Brain microvascular endothelial cell (primary cell): Measurements from ENCODE around the gene LDAH.

Experiments
- DNase-seq: peaks from one replicate; pipeline ENCODE4 v3.0.0-alpha.2; 2020
- H3K27ac ChIP-seq: fragments of 250-450 bp; sonication (Bioruptor Pico); 2 replicates; pipeline ENCODE4 v1.5.1; 2020; ENCODE audit warnings: mild to moderate bottlenecking, moderate library complexity
- H3K27me3 ChIP-seq: fragments of 250-450 bp; sonication (Bioruptor Pico); replicated peaks from 2 replicates; pipeline ENCODE4 v1.5.1; 2020; ENCODE audit warnings: mild to moderate bottlenecking
- H3K36me3 ChIP-seq: fragments of 250-450 bp; sonication (Bioruptor Pico); replicated peaks from 2 replicates; pipeline ENCODE4 v1.5.1; 2020; ENCODE audit warnings: mild to moderate bottlenecking
- H3K4me3 ChIP-seq: 2 replicates; pipeline ENCODE4 v1.5.1; 2011; ENCODE audit warnings: low read depth, mild to moderate bottlenecking, control low read depth, low read length, moderate library complexity
- in situ Hi-C: cut with HindIII; loops from 2 replicates; pipeline ENCODE4 v1.10.0; 2017; ENCODE audit warnings: low sequenced_read_pairs, low pct_ligation_motif_present
- TF ChIP-seq, protein P1 (sequence below): IDR thresholded peaks from 2 replicates; pipeline ENCODE4 v1.5.1; 2011; ENCODE audit warnings: low read depth, mild to moderate bottlenecking, moderate library complexity, low read length, control low read depth, inconsistent platforms; ENCODE audit errors: missing control alignments

The LDAH gene

DNA sequence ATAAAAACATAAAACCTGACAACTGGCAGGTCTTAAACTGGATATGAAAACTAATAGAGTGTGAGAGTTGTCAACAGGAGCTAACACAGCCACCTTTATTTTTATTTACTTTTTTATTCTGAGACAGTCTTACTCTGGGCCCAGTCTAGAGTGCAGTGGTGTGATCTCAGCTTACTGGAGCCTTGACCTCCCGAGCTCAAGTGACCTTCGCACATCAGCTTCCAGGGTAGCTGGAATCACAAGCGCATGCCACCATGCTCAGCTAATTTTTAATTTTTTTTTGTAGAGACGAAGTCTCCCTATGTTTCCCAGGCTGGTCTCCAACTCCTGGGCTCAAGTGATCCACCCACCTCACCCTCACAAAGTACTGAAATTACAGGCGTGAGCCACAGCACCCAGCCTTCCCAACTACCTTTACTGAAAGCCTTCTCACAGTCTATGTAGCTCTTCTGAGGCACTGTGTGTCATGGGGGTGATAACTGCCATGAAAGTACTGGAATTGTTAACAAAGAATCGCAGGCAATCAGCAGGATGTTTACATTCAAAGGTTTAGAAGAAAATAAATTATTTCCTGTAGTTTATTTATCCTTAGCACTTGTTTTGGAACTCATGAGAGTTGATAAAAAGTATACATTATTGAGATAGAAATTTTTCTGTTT lies 131.7 kb downstream of the LDAH start:
- no peaks in the 10 kb centered on the region for H3K27me3 ChIP-seq
- DNase-seq = no peak
- H3K4me3 ChIP-seq = no peak overlapping the region
- H3K27ac ChIP-seq = no peak overlapping the region
- in situ Hi-C loops = loop anchor here (25.0 kb wide), 1 partner anchor 271 kb away; no protein-coding TSS in a partner anchor
- no peaks in the 10 kb centered on the region for H3K36me3 ChIP-seq
- TF ChIP-seq, protein P1, sequence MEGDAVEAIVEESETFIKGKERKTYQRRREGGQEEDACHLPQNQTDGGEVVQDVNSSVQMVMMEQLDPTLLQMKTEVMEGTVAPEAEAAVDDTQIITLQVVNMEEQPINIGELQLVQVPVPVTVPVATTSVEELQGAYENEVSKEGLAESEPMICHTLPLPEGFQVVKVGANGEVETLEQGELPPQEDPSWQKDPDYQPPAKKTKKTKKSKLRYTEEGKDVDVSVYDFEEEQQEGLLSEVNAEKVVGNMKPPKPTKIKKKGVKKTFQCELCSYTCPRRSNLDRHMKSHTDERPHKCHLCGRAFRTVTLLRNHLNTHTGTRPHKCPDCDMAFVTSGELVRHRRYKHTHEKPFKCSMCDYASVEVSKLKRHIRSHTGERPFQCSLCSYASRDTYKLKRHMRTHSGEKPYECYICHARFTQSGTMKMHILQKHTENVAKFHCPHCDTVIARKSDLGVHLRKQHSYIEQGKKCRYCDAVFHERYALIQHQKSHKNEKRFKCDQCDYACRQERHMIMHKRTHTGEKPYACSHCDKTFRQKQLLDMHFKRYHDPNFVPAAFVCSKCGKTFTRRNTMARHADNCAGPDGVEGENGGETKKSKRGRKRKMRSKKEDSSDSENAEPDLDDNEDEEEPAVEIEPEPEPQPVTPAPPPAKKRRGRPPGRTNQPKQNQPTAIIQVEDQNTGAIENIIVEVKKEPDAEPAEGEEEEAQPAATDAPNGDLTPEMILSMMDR = no peak

DNA sequence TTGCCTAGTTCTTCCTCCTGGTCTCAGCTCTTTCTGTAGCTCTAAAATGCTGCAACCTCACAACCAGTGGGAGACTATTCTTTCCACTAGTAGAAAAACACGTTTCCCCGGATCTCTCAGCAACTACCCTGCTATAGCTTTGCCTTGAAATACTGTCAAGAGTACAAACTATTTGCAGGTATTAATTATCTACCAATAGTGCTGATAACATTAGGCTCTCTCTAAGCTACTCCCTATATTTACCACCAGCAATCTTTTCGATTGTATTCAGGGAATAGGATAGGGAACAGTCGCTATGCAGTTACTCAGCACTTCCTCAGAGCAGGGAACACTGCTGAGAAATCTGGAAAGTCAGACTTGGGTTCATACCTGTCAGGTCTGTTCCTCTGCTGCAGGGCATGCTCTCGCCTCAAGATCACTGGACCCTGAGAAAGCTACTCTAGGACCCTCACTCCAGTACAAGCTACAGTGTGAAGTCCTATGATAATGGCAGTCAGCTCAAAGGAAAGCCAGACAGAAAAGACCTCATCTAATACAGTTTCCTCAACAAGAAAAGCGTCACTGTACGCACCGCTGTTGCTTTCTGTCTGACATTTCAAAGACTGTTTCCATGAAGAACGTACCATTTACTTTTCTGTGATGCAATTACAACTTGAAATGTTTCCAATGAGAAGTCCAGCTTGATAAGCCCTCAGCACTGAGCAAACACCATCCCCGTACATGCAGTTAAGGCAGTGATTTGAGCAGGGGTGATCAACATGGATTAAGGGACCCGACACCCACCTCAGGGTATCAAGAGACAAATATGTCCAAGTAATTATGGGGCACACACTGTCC lies 133.3 kb downstream of the LDAH start:
- TF ChIP-seq, protein P1 = no peak
- Histone ChIP-seq H3K27me3 (no peaks in the 10 kb centered on the region), H3K36me3 (no peaks in the 10 kb centered on the region), H3K4me3 (no peak overlapping the region), H3K27ac (no peak overlapping the region)
- no peak for DNase-seq
- in situ Hi-C loops = loop anchor here (25.0 kb wide), 1 partner anchor 273 kb away; no protein-coding TSS in a partner anchor

DNA sequence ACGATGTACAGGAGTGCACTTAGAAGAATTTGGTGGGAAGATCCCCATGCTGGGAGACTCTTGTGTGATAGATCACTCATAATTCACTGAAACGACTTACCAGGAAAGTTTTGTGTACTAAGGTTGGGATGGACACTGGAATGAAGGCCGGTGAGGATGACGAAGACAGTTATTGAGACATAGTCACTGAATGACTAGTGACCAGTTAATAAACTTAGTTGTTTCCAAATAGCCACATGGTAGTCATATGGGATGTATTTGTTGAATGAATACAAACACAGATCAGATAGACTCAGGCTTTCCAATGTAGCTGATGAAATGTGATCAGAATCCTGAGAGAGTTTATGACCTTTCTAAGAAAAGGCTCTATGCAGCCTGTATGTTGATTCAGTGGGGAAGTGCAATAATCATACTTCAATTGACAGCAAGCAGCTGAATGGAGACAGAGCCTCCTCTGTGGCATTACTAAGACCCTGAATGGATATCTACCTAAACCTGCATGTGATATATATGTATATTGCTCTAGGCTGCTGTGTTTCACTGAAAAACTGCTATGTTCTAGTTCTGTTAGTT lies 135.6 kb downstream of the LDAH start:
- TF ChIP-seq, protein P1 = no peak
- no peak overlapping the region for H3K4me3 ChIP-seq
- H3K27ac ChIP-seq = no peak overlapping the region
- H3K27me3 ChIP-seq = no peaks in the 10 kb centered on the region
- no peak for DNase-seq
- no peaks in the 10 kb centered on the region for H3K36me3 ChIP-seq
- in situ Hi-C loops = loop anchor here (25.0 kb wide), 1 partner anchor 275 kb away; no protein-coding TSS in a partner anchor

DNA sequence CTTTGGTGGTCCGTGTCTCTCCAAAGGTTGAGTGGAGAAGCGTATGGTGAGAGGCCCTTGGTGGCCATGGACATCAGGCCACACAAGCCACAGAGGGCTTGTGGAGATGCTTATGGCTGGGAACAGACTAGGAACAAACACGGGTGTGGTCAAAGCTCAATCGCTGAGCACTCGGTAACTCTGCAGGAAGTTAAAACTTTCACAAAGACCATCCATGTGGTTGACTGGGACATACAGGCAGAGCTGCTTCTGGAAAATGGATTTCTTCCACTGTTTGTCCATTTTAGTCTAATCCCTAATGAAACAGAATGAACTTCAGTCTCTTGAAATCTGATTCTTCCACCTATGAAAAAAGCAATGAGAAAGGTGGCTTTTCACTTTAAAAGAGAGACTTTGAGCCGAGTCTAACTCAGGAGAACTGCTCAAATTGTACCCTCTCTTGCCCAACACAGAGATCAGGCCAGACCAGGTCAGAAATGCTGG lies 138.3 kb downstream of the LDAH start:
- DNase-seq = no peak
- H3K27me3 ChIP-seq = no peaks in the 10 kb centered on the region
- TF ChIP-seq, protein P1 = no peak
- no peak overlapping the region for H3K27ac ChIP-seq
- in situ Hi-C loops = loop anchor here (25.0 kb wide), 1 partner anchor 278 kb away; no protein-coding TSS in a partner anchor
- no peaks in the 10 kb centered on the region for H3K36me3 ChIP-seq
- no peak overlapping the region for H3K4me3 ChIP-seq

DNA sequence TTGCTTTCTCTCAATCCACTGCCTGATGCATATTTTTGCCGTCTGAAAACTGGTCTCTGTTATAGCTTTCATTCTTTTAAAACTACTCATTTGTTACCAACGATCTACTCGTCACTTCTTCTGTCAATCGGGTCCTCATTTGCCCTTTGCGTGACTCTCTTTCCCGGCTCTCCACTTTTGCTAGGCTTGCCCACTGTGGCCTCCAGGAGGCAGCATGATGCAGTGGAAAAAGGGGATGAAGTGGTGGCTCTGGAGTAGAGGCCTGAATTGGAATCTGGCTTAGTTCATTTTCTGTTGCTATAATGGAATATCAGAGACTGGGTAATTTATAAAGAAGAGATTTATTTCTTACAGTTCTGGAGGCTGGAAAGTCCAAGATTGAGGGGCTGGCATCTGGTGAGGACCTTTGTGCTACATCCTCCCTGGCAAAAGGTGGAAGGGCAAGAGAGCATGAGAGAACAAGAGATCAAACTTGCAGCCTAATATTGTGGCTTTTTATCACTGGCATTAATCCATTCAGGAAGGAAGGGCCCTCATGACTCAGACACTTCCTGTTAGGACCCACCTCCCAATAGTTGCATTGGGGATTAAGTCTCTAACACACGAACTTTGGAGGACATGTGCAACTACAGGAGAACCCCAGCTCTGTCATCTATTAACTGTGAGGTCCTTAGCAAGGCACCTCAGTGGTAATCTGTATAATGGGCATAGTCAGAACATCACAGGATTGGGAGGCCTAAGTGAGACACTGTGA lies 140.6 kb downstream of the LDAH start:
- no peaks in the 10 kb centered on the region for H3K27me3 ChIP-seq
- no peaks in the 10 kb centered on the region for H3K36me3 ChIP-seq
- in situ Hi-C loops = loop anchor here (25.0 kb wide), 1 partner anchor 280 kb away; no protein-coding TSS in a partner anchor
- H3K27ac ChIP-seq = no peak overlapping the region
- H3K4me3 ChIP-seq = no peak overlapping the region
- TF ChIP-seq, protein P1 = peak; percentile 78
- peak; percentile 20 for DNase-seq
